SIG-M5 treated with dmso at 0.1 percent for 504 hours (cell line): ENCODE data around the gene SLC25A21.

Source experiments
- DNase-seq: peaks from one replicate; lab custom pipeline; 2025; ENCODE audit not compliant: unreplicated experiment; lab: John Stamatoyannopoulos, UW

SLC25A21 gene

DNA sequence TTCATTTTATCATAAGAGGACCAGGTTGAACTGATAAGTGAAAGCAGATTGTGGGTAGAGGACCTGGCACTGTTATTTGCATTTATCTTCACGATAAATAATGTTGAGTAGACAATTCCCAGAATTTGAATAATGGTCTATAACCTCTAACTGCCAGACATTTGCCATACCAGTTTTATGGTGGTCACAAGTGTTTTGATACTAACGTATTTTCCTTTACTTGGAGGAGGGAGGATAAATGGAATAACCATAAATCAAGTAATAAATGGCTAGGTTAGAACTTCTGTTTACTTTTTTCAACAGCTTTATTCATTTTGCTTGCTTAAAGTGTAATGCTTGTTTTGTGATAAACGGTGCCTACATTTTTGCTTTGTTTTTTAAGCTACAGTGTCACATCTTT is 501.3 kb downstream of the SLC25A21 start:
- DNase-seq: no peak

- no peak for DNase-seq
Measured at GRCh38 chr14:36667679-36668078, 504.7 kb downstream of the SLC25A21 start.

GRCh38 chr14:36666416-36667206 is 505.8 kb downstream of the SLC25A21 start:
- no peak for DNase-seq

- DNase-seq: no peak
Measured at GRCh38 chr14:36665887-36666415, 506.5 kb downstream of the SLC25A21 start.

DNA sequence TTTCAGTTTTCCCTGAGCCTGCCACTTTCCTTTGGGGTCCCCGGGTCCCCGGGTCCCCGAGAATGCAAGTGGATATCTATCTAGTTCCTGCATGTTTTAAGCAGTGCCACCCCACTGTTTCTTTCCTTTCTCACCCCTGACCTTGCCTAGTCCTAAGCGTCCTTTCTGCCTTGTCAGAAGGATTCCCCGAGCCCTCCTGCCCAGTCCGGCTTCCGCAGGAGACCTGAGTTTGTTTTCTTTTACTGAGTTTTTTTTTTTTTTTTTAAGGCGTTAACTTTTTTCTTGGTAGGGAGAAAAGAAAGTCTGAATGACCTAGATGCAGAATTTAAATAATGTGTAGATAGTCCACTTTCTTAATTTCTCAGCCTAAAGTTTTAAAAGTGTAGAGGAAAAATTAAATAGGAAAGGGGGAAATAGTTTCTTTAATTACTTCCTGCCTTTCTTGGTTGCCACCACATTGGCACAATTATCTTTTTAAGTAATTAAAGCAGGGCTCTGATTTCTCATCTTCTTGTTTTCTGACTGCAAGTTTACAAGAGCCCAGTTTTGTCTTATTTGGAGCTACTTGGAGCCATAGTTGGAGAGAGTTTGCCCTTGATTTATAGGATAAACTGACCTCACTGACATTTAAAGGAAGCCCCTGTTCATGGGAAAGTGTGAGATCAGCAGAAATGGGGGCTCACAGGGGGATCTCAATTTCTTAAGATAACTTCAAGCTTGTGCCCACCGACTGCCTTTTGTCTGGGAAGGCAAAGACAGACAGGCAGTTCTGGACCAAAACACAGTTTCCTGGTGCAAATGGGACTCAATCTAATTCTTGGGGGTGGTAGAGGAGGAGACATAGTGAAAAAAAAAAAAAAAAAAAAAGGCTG is 507.8 kb downstream of the SLC25A21 start:
- DNase-seq: no peak

DNA sequence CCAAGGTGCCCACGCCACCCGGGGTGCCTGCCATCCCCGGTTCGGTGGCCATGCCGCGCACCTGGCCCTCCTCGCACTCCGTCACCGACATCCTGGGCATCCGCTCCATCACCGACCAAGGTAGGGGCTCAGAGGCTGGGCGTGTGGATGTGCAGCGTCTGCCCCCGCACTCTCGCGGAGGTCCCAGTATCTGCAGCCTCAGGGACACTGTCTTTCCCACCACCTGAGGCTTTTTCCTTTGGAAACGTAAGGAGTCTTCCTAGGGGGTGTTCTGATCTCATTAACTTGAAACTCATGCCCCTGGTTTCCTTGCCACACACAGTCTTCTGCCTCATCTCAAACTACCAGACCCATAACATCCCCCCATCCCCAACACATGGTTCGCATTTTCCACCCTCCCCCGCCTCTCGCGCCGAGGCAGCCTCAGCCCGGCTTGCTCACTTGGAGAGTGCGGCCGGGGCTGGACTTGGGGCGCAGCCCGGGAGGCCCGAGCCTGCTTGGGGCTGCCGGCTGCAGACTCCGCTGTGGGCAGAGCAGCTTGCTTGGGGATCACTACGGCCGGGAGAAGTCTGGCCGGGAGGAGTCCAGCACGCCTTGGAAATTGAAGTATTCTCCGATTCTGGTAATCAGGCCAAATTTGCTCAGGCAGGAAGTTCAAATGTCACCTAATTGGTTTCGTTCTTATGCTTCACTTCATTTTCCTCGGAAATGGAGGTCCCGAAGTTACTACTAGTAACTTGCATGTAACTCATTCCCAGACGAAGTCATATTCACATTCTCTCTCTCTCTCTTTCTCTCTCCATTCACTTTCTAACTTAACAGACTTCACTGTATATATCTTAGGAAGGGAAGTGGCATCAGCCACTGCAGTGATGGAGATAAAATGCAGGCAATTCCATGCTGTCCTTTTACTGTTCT is 508.7 kb downstream of the SLC25A21 start:
- no peak for DNase-seq

DNA sequence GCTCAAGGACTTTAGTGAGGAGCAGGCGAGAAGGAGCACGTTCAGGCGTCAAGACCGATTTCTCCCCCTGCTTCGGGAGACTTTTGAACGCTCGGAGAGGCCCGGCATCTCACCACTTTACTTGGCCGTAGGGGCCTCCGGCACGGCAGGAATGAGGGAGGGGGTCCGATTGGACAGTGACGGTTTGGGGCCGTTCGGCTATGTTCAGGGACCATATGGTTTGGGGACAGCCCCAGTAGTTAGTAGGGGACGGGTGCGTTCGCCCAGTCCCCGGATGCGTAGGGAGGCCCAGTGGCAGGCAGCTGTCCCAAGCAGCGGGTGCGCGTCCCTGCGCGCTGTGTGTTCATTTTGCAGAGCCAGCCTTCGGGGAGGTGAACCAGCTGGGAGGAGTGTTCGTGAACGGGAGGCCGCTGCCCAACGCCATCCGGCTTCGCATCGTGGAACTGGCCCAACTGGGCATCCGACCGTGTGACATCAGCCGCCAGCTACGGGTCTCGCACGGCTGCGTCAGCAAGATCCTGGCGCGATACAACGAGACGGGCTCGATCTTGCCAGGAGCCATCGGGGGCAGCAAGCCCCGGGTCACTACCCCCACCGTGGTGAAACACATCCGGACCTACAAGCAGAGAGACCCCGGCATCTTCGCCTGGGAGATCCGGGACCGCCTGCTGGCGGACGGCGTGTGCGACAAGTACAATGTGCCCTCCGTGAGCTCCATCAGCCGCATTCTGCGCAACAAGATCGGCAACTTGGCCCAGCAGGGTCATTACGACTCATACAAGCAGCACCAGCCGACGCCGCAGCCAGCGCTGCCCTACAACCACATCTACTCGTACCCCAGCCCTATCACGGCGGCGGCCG is 509.6 kb downstream of the SLC25A21 start:
- no peak for DNase-seq

DNA sequence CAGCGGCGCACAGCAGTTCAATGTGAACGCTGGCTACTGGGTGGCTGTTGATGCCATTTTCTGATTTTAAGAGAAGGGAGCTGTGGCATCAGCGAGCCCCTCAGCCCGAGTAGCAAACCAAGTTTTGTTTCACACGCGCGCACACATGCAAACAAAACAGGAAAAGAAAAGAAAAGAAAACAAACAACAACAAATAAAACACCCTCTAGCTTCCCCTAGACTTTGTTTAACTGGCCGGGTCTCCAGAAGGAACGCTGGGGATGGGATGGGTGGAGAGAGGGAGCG is 510.2 kb downstream of the SLC25A21 start:
- no peak for DNase-seq

- DNase-seq: peak; percentile 52
Measured at GRCh38 chr14:36661506-36662257, 510.7 kb downstream of the SLC25A21 start, which contains the start of gene PAX9. PAX9 (plus strand) TSS chr14:36661860; CDS start chr14:36662090, 230 bp downstream.

GRCh38 chr14:36660736-36661505 is 511.5 kb downstream of the SLC25A21 start:
- DNase-seq: no peak

DNA sequence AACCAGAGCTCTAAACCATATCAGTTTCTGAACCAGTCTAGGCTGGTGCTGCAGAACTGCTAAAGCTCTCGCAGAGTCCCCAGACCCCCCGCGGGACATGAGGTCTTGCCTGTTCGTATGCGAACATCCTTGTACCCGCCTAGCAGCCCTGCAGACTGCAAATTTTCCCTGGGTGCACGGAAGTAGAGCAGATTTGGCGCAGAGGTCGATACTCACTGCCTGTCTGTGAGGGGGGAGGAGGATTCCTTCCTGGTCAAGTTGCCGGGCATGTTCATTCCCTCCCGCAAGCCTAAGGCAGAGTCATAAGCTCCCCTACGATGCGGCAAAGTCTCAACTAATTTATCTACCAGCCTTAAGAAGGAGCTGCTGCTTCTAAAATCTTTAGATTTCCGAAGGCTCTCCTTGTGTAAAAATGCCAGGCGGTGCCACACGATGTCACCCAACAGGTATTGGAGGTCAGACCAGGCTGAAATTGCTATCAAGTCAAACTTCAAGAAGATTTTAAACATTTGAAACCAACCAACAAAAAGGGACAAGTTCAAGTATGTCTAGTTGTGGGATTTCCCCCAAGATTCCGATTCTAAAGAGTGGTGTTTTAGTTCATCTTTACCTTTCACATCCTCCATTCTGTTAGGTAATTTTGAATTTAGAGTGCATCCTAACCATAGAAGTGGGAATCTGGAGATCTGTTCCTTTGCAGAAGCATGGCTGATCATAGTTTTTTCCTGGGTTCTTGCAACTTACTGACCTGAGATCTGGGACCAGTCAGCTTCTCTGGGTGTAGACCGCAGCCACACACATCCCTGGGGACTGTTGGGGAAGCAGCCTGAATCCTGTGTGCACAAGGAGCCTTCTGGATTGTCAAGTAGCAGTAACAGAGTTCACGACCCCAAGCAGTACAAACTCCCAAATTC is 512.3 kb downstream of the SLC25A21 start:
- DNase-seq: no peak

GRCh38 chr14:36659010-36659821 is 513.2 kb downstream of the SLC25A21 start:
- no peak for DNase-seq

- DNase-seq: no peak
Measured at GRCh38 chr14:36658123-36659009, 514.0 kb downstream of the SLC25A21 start.

DNA sequence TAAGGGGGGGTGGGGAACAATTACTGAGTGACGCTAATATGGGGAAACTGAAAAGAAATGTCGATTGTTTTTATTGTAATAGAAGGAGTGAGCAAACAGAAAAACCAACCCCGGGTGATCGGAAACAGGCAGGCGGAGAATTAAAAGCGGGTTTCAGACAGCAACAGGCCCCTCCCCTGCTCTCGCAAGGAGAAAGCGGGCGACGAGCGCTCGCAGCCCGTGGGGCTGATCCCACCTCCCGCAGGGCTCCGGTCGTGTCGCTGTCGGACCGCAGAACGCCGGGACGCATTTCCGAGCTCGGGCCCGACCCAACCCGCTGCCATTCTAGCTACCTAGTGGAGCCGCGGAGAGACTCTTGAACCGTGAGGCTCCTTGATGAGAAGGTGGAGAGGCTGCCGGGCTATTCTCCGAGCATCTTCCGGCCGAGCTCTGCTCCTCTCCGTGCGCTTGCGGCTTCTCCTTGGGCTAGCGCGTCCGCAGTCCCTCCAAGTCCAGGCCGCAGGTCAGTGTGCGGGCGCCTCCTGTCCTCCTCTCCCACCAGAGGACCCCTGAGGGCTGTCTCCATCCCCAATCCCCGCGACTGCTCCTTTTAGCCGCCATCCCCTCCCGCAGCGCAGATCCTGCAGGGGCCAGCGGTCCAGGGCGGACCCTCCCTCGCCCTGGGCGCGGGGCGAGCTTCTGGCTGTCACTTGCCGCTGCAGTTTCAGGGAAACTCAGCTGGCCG is 514.8 kb downstream of the SLC25A21 start:
- DNase-seq: no peak
